Loucy (cell line): Measurements from ENCODE around the gene CD4.

ENCODE experiments used
- H2AFZ ChIP-seq: fragments of 200-600 bp; sonication (generic); 2 replicates; pipeline ENCODE4 v1.6.0; 2016; ENCODE audit warnings: antibody characterized with exemption, mild to moderate bottlenecking, low read length, moderate library complexity
- H3F3A ChIP-seq: fragments of 200-600 bp; 2 replicates; pipeline ENCODE4 v1.6.0; 2016; ENCODE audit warnings: antibody characterized with exemption, low read depth, mild to moderate bottlenecking
- H3K27me3 ChIP-seq: fragments of 200-600 bp; sonication (generic); 2 replicates; pipeline ENCODE4 v1.6.1; 2014; ENCODE audit warnings: low read length, mild to moderate bottlenecking; ENCODE audit not compliant: insufficient read depth, poor library complexity, severe bottlenecking
- H3K36me3 ChIP-seq: fragments of 200-600 bp; sonication (generic); 2 replicates; pipeline ENCODE4 v1.6.1; 2016; ENCODE audit warnings: low read length; ENCODE audit not compliant: insufficient read depth
- H3K4me1 ChIP-seq: fragments of 200-600 bp; sonication (generic); 2 replicates; pipeline ENCODE4 v1.5.1; 2014; ENCODE audit warnings: low read length, mild to moderate bottlenecking; ENCODE audit not compliant: insufficient read depth, poor library complexity, severe bottlenecking
- H3K4me2 ChIP-seq: fragments of 200-600 bp; sonication (generic); 2 replicates; pipeline ENCODE4 v1.6.0; 2014; ENCODE audit warnings: antibody characterized with exemption, low read length, low read depth, mild to moderate bottlenecking; ENCODE audit not compliant: poor library complexity, severe bottlenecking
- H3K4me3 ChIP-seq: fragments of 200-600 bp; sonication (generic); 2 replicates; pipeline ENCODE4 v1.5.1; 2014; ENCODE audit warnings: low read length, mild to moderate bottlenecking, mixed read lengths; ENCODE audit not compliant: poor library complexity, severe bottlenecking
- H3K79me2 ChIP-seq: fragments of 200-600 bp; sonication (generic); 2 replicates; pipeline ENCODE4 v1.6.1; 2014; ENCODE audit warnings: low read length; ENCODE audit not compliant: insufficient read depth
- H3K9ac ChIP-seq: fragments of 200-600 bp; sonication (generic); 2 replicates; pipeline ENCODE4 v1.6.0; 2014; ENCODE audit warnings: mild to moderate bottlenecking, low read depth, low read length, moderate library complexity; ENCODE audit not compliant: poor library complexity, severe bottlenecking
- H3K9me2 ChIP-seq: fragments of 200-600 bp; sonication (generic); replicated peaks from 2 replicates; pipeline ENCODE4 v1.6.1; 2016; ENCODE audit warnings: low read depth, low read length, mixed read lengths
- H3K9me3 ChIP-seq: fragments of 200-600 bp; sonication (generic); 2 replicates; pipeline ENCODE4 v1.6.1; 2014; ENCODE audit warnings: mild to moderate bottlenecking, antibody characterized with exemption, low read length, low read depth; ENCODE audit not compliant: insufficient read depth
- H4K20me1 ChIP-seq: fragments of 200-600 bp; sonication (generic); 2 replicates; pipeline ENCODE4 v1.6.0; 2014; ENCODE audit warnings: antibody characterized with exemption, low read length, mild to moderate bottlenecking; ENCODE audit not compliant: insufficient read depth, poor library complexity, severe bottlenecking
- CTCF ChIP-seq: fragments of 200-600 bp; sonication (generic); conservative IDR thresholded peaks from 2 replicates; pipeline ENCODE4 v1.5.1; 2014; ENCODE audit warnings: mild to moderate bottlenecking, antibody characterized with exemption, low read length
- EZH2phosphoT487 ChIP-seq: fragments of 200-600 bp; IDR thresholded peaks from 2 replicates; pipeline ENCODE4 v1.6.1; 2018; ENCODE audit warnings: antibody characterized with exemption, mild to moderate bottlenecking, moderate library complexity, borderline replicate concordance

The CD4 gene

DNA sequence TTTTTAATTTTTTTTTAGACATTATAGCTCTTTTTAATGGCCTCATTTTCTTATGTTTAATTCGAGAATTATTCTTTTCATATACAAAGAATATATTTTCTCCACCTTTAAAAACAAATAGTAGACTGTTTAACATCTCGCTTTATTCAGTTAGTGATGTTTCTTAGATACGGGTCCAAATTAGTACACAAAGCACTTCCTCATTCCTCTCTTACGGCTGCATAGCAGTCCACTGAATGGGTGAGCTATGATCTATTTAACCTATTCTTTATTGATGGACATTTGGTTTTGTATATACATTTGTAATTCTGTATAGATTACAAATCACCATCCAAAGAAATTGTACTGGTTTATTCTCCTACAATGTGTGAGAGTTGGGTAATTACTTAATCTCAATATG is 24.0 kb downstream of the CD4 start:
- Histone ChIP-seq H3K9me2 (no peaks in the 10 kb centered on the region), H3K4me1 (peaks cover 10% of the 10 kb centered on the region), H3K79me2 (no peaks in the 10 kb centered on the region), H3K27me3 (no peaks in the 10 kb centered on the region), H3K36me3 (no peaks in the 10 kb centered on the region), H3F3A (no peaks in the 10 kb centered on the region), H3K9ac (no peak overlapping the region), H3K9me3 (no peaks in the 10 kb centered on the region), H3K4me2 (no peak overlapping the region), H3K4me3 (no peak overlapping the region), H2AFZ (no peak overlapping the region), H4K20me1 (no peaks in the 10 kb centered on the region)
- TF ChIP-seq CTCF (no peak), EZH2phosphoT487 (no peak)

GRCh38 chr12:6816598-6816997 is 27.3 kb downstream of the CD4 start:
- H3K4me3 ChIP-seq, result no peak overlapping the region
- H3K4me1 ChIP-seq, result peaks cover 32% of the 10 kb centered on the region
- no peak for TF ChIP-seq EZH2phosphoT487
- TF ChIP-seq CTCF, result no peak

GRCh38 chr12:6817098-6817497 is 27.8 kb downstream of the CD4 start:
- no peaks in the 10 kb centered on the region for H4K20me1 ChIP-seq
- no peaks in the 10 kb centered on the region for H3K36me3 ChIP-seq
- H3K27me3 ChIP-seq, result no peaks in the 10 kb centered on the region
- no peak overlapping the region for H3K4me2 ChIP-seq
- TF ChIP-seq CTCF (no peak), EZH2phosphoT487 (no peak)
- no peak overlapping the region for H3K9ac ChIP-seq
- H3K9me3 ChIP-seq, result no peaks in the 10 kb centered on the region
- H3K9me2 ChIP-seq, result no peaks in the 10 kb centered on the region
- H2AFZ ChIP-seq, result no peak overlapping the region
- no peaks in the 10 kb centered on the region for H3K79me2 ChIP-seq
- no peaks in the 10 kb centered on the region for H3F3A ChIP-seq
- H3K4me1 ChIP-seq, result peaks cover 36% of the 10 kb centered on the region
- H3K4me3 ChIP-seq, result no peak overlapping the region

More at GRCh38 chr12:6816598-6816997, 27.3 kb downstream of the CD4 start:
- peak overlapping the region; percentile 21 for H3K9ac ChIP-seq
- no peak overlapping the region for H2AFZ ChIP-seq
- no peaks in the 10 kb centered on the region for H3K9me3 ChIP-seq
- no peak overlapping the region for H3K4me2 ChIP-seq
- no peaks in the 10 kb centered on the region for H3K79me2 ChIP-seq
- no peaks in the 10 kb centered on the region for H3K9me2 ChIP-seq
- no peaks in the 10 kb centered on the region for H3K36me3 ChIP-seq
- no peaks in the 10 kb centered on the region for H3F3A ChIP-seq
- no peaks in the 10 kb centered on the region for H4K20me1 ChIP-seq
- no peaks in the 10 kb centered on the region for H3K27me3 ChIP-seq
